SK-N-SH treated with all-trans-retinoic acid at 6 μM for 48 hours (cell line): ENCODE data around the gene TNP2.

Experiments used
- ATAC-seq: fragments of 200-7000 bp; cut with Tn5 transposase; 3 replicates; pipeline ENCODE4 v1.9.1; 2020; ENCODE audit warnings: mild to moderate bottlenecking, moderate library complexity
- ARNTL ChIP-seq: fragments of 450-650 bp; formaldehyde crosslinking; IDR thresholded peaks from 2 replicates; pipeline ENCODE4 v1.5.0; 2020; ENCODE audit warnings: low read depth, mild to moderate bottlenecking, moderate library complexity, borderline replicate concordance
- BACH2 ChIP-seq: fragments of 250-450 bp; sonication (Bioruptor Pico); IDR thresholded peaks from 2 replicates; pipeline ENCODE4 v1.9.0; 2021; ENCODE audit warnings: mild to moderate bottlenecking, borderline replicate concordance
- CSDC2 ChIP-seq: fragments of 250-450 bp; sonication (Bioruptor Pico); IDR thresholded peaks from 2 replicates; pipeline ENCODE4 v1.5.0; 2020; ENCODE audit warnings: mild to moderate bottlenecking, moderate library complexity
- ISL1 ChIP-seq: fragments of 250-450 bp; sonication (Bioruptor Pico); IDR thresholded peaks from 2 replicates; pipeline ENCODE4 v2.1.2; 2022; ENCODE audit warnings: mild to moderate bottlenecking, moderate library complexity
- OSR1 ChIP-seq: fragments of 250-450 bp; sonication (Bioruptor Pico); IDR thresholded peaks from 2 replicates; pipeline ENCODE4 v1.8.0; 2022; ENCODE audit warnings: moderate library complexity, mild to moderate bottlenecking, inconsistent platforms
- PATZ1 ChIP-seq: fragments of 250-450 bp; sonication (Bioruptor Pico); IDR thresholded peaks from 2 replicates; pipeline ENCODE4 v1.8.0; 2020; ENCODE audit warnings: mild to moderate bottlenecking, moderate library complexity, borderline replicate concordance
- PPARA ChIP-seq: fragments of 250-450 bp; sonication (Bioruptor Pico); IDR thresholded peaks from 2 replicates; pipeline ENCODE4 v1.5.0; 2020; ENCODE audit warnings: mild to moderate bottlenecking, borderline replicate concordance
- RARB ChIP-seq: fragments of 250-450 bp; sonication (Bioruptor Pico); IDR thresholded peaks from 2 replicates; pipeline ENCODE4 v1.8.0; 2021; ENCODE audit warnings: mild to moderate bottlenecking, moderate library complexity
- SNAI2 ChIP-seq: fragments of 250-450 bp; sonication (Bioruptor Pico); IDR thresholded peaks from 2 replicates; pipeline ENCODE4 v1.5.0; 2020; ENCODE audit warnings: mild to moderate bottlenecking, moderate library complexity
- TCF4 ChIP-seq: fragments of 250-450 bp; sonication (Bioruptor Pico); IDR thresholded peaks from 2 replicates; pipeline ENCODE4 v1.8.0; 2021; ENCODE audit warnings: mild to moderate bottlenecking, moderate library complexity, borderline replicate concordance
- TOX ChIP-seq: fragments of 250-450 bp; sonication (Bioruptor Pico); IDR thresholded peaks from 2 replicates; pipeline ENCODE4 v1.8.0; 2021; ENCODE audit warnings: mild to moderate bottlenecking, moderate library complexity, borderline replicate concordance
- ZC3H10 ChIP-seq: fragments of 250-450 bp; sonication (Bioruptor Pico); IDR thresholded peaks from 2 replicates; pipeline ENCODE4 v1.5.1; 2021; ENCODE audit warnings: mild to moderate bottlenecking, moderate library complexity
- ZFP3 ChIP-seq: fragments of 250-450 bp; sonication (Bioruptor Pico); IDR thresholded peaks from 2 replicates; pipeline ENCODE4 v1.5.0; 2020; ENCODE audit warnings: mild to moderate bottlenecking, moderate library complexity
- ZFP30 ChIP-seq: fragments of 450-650 bp; formaldehyde crosslinking; IDR thresholded peaks from 2 replicates; pipeline ENCODE4 v1.5.0; 2022; ENCODE audit warnings: mild to moderate bottlenecking, moderate library complexity
- ZNF565 ChIP-seq: fragments of 450-650 bp; formaldehyde crosslinking; conservative IDR thresholded peaks from 2 replicates; pipeline ENCODE4 v1.5.0; 2020; ENCODE audit warnings: low read depth, mild to moderate bottlenecking, moderate library complexity
- ZNF70 ChIP-seq: fragments of 450-650 bp; formaldehyde crosslinking; IDR thresholded peaks from 2 replicates; pipeline ENCODE4 v1.5.0; 2020; ENCODE audit warnings: mild to moderate bottlenecking, moderate library complexity
- ZNF8 ChIP-seq: fragments of 450-650 bp; formaldehyde crosslinking; IDR thresholded peaks from 2 replicates; pipeline ENCODE4 v1.5.0; 2020; ENCODE audit warnings: mild to moderate bottlenecking, moderate library complexity
- TF ChIP-seq, protein P1 (sequence below): fragments of 250-450 bp; sonication (Bioruptor Pico); IDR thresholded peaks from 2 replicates; pipeline ENCODE4 v1.5.1; 2020; ENCODE audit warnings: low read depth, mild to moderate bottlenecking, moderate library complexity
- TF ChIP-seq, protein P2 (sequence below): fragments of 250-450 bp; sonication (Bioruptor Pico); IDR thresholded peaks from 2 replicates; pipeline ENCODE4 v1.8.0; 2021; ENCODE audit warnings: low read depth, mild to moderate bottlenecking, moderate library complexity, borderline replicate concordance
- TF ChIP-seq, protein P3 (sequence below): fragments of 250-450 bp; sonication (Bioruptor Pico); IDR thresholded peaks from 2 replicates; pipeline ENCODE4 v1.5.0; 2020; ENCODE audit warnings: mild to moderate bottlenecking, moderate library complexity

Gene TNP2

DNA sequence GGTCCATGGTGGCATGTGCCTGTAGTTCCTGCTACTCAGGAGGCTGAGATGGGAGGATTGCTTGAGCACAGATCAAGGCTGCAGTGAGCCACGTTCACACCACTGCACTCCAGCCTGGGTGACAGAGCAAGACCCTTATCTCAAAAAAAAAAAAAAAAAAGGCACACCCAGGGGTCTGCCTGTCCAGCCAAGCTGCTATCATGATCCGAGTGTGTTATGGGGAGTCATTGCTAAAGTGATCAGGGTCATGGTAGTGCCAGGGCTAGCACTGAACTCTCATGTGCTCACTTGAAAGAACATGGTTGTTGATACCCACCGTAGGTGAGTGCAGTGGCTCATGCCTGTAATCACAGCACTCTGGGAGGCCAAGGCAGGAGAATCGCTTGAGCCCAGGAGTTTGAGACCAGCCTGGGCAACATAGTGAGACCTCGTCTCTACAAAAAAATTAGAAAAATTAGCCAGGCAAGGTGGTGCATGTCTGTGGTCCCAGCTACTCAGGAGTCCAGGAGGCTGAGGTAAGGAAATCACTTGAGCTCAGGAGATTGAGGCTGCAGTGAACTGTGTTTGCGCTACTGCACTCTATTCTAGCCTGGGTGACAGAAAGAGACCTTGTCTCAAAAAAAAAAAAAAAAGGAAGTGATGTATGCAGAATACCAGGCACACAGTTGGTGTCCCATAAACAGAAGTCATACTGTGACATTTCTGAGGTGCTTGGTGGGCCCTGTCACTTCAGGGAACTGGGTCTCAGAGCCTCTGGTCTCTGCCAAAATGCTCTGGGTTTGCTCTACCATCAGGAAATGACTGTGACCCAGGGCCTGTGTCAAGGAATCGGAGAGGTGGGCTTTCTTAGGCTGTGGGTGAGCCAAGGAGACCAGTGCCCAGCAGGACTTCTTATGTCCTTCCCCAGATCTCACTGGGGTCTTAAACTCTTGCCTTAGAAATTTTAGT, 9.8 kb upstream of the TNP2 start:
- TF ChIP-seq PPARA (no peak), CSDC2 (CRISPR knock-in tag) (no peak), RARB (no peak), ZNF70 (CRISPR knock-in tag) (no peak), ZFP30 (CRISPR knock-in tag) (no peak)
- no peak for ATAC-seq

- TF ChIP-seq ZFP3 (no peak), TOX (no peak), SNAI2 (CRISPR knock-in tag) (no peak)
- TF ChIP-seq, protein P1, sequence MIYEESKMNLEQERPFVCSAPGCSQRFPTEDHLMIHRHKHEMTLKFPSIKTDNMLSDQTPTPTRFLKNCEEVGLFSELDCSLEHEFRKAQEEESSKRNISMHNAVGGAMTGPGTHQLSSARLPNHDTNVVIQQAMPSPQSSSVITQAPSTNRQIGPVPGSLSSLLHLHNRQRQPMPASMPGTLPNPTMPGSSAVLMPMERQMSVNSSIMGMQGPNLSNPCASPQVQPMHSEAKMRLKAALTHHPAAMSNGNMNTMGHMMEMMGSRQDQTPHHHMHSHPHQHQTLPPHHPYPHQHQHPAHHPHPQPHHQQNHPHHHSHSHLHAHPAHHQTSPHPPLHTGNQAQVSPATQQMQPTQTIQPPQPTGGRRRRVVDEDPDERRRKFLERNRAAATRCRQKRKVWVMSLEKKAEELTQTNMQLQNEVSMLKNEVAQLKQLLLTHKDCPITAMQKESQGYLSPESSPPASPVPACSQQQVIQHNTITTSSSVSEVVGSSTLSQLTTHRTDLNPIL (CRISPR knock-in tag): no peak
- TF ChIP-seq, all 23 proteins: peak for 0
- no peak for ATAC-seq
These were observed 8.6 kb upstream of the TNP2 start for GRCh38 chr16:11277607-11278337.

- ATAC-seq: no peak
- TF ChIP-seq ZC3H10 (CRISPR knock-in tag): no peak
- TF ChIP-seq ZFP3: no peak
- TF ChIP-seq ZNF8 (CRISPR knock-in tag): no peak
- TF ChIP-seq, protein P1 (CRISPR knock-in tag): no peak
- no peak for TF ChIP-seq TOX
- TF ChIP-seq ISL1: no peak
- no peak for TF ChIP-seq TCF4 (CRISPR knock-in tag)
- no peak for TF ChIP-seq ZNF70 (CRISPR knock-in tag)
- no peak for TF ChIP-seq OSR1 (CRISPR knock-in tag)
- TF ChIP-seq PPARA: no peak
- no peak for TF ChIP-seq ZFP30 (CRISPR knock-in tag)
These were observed 7.9 kb upstream of the TNP2 start for GRCh38 chr16:11276896-11277593.

DNA sequence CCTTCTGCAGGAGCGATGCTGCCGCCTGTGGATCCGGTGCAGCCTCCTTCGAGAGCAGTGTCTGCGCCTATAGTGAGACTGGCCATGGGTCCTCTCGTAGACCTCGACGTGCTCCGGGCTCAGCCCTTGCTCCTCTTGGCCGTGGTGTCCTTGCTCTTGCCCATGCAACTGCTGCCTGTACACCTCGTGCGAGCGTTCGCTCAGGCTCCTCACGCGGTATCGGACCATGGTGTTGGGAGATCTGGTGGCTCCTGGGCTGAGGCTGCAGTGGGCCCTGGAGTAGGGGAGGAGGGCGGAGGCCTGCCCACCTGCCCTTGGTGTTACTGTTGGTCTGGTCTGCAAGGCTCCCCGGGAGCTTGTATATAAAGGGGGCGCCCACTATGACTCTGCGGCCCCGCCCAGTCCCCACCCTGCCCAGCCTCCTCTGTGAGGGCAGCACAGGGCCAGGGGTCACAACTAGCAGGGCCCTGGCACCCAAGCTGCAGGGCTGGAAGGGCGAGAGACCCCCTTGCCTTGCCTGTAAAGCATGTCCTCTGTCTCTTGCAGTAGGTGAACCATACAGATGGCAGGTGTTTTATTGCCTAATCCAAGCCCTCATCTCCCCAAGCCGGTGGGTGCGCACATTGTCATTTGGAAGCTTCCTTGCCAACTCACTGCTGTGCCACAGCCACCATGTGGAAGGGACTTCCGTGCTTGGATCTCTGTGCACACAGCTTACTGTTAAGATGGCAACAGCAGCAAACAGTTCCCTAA, 7.2 kb upstream of the TNP2 start, which contains the start of gene PRM2:
PRM2 (minus strand) TSS at position 338 of the 753 bp plus-strand sequence; CDS start at position 228, 110 bp downstream.
- TF ChIP-seq ARNTL (CRISPR knock-in tag): no peak
- no peak for TF ChIP-seq BACH2 (CRISPR knock-in tag)
- TF ChIP-seq ZNF565 (CRISPR knock-in tag): no peak
- TF ChIP-seq SNAI2 (CRISPR knock-in tag): no peak
- no peak for TF ChIP-seq ZFP30 (CRISPR knock-in tag)
- TF ChIP-seq, protein P2, sequence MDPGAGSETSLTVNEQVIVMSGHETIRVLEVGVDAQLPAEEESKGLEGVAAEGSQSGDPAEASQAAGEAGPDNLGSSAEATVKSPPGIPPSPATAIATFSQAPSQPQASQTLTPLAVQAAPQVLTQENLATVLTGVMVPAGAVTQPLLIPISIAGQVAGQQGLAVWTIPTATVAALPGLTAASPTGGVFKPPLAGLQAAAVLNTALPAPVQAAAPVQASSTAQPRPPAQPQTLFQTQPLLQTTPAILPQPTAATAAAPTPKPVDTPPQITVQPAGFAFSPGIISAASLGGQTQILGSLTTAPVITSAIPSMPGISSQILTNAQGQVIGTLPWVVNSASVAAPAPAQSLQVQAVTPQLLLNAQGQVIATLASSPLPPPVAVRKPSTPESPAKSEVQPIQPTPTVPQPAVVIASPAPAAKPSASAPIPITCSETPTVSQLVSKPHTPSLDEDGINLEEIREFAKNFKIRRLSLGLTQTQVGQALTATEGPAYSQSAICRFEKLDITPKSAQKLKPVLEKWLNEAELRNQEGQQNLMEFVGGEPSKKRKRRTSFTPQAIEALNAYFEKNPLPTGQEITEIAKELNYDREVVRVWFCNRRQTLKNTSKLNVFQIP (CRISPR knock-in tag): no peak
- no peak for TF ChIP-seq PPARA
- TF ChIP-seq, protein P3, sequence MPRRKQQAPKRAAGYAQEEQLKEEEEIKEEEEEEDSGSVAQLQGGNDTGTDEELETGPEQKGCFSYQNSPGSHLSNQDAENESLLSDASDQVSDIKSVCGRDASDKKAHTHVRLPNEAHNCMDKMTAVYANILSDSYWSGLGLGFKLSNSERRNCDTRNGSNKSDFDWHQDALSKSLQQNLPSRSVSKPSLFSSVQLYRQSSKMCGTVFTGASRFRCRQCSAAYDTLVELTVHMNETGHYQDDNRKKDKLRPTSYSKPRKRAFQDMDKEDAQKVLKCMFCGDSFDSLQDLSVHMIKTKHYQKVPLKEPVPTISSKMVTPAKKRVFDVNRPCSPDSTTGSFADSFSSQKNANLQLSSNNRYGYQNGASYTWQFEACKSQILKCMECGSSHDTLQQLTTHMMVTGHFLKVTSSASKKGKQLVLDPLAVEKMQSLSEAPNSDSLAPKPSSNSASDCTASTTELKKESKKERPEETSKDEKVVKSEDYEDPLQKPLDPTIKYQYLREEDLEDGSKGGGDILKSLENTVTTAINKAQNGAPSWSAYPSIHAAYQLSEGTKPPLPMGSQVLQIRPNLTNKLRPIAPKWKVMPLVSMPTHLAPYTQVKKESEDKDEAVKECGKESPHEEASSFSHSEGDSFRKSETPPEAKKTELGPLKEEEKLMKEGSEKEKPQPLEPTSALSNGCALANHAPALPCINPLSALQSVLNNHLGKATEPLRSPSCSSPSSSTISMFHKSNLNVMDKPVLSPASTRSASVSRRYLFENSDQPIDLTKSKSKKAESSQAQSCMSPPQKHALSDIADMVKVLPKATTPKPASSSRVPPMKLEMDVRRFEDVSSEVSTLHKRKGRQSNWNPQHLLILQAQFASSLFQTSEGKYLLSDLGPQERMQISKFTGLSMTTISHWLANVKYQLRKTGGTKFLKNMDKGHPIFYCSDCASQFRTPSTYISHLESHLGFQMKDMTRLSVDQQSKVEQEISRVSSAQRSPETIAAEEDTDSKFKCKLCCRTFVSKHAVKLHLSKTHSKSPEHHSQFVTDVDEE: no peak
- TF ChIP-seq TOX: no peak
- TF ChIP-seq PATZ1 (CRISPR knock-in tag): no peak
- no peak for ATAC-seq
